T47D (cell line): ENCODE data around the gene ANKRD6.
"Not testable (repeated sequence)": the region's sequence is repeated elsewhere in the genome, so short reads cannot be mapped to it uniquely, and the experiment has no call there.

Experiments
- DNase-seq, 2 experiments: peaks; one replicate each; pipeline versions ENCODE4 v3.0.0 to v3.0.0-alpha.2; 2011 to 2012; ENCODE audit warnings: low read depth in 1 of 2, low spot score in 1 of 2
- JUND ChIP-seq: IDR thresholded peaks from 2 replicates; pipeline ENCODE4 v1.6.1; 2012; ENCODE audit warnings: low read depth
- in situ Hi-C: cut with HindIII; loops from 2 replicates; pipeline ENCODE4 v1.10.0; 2016; ENCODE audit warnings: low sequenced_read_pairs, low pct_unique_long_range_greater_than_20kb

The ANKRD6 gene

GRCh38 chr6:89623749-89624148 lies 190.8 kb downstream of the ANKRD6 start:
- in situ Hi-C loops = no loop called here
- no peak for TF ChIP-seq JUND

GRCh38 chr6:89630488-89630887 lies 197.5 kb downstream of the ANKRD6 start:
- DNase-seq = no peak
- TF ChIP-seq JUND = no peak
- in situ Hi-C loops = no loop called here

More at GRCh38 chr6:89623749-89624148, 190.8 kb downstream of the ANKRD6 start:
- no peak for DNase-seq

DNA sequence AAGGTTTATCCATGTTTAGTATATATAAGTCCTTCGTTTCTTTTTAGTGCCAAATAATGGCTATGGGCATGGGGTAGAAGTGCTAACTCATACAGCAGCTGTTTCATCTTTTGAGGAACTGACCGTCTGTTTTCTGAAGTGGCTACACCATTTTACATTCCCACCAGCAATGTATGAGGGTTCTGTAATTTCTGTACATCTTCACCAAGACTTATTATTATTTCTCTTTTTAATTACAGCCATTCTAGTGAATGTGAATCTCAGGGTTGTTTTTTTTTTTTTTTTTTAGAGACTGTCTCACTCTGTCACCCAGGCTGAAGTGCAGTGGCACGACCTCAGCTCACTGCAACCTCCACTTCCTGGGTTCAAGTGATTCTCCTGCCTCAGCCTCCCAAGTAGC lies 203.5 kb downstream of the ANKRD6 start:
- in situ Hi-C loops, DNase-seq: not testable (repeated sequence)

DNA sequence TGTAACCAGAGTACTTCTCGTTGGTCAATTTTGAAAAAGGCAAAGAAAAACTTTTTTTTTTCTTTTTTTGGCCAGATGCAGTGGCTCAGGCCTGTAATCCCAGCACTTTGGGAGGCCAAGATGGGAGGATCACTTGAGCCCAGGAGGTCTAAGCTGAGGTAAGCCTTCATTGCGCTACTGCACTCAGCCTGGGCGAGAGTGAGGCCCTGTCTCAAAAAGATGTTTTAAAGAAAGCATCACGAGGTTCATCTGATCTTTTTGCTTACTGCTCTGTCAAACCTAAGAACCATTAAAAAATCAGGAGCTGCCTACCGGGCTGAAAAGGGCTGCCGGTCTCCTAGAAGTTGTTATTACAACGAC lies 205.0 kb downstream of the ANKRD6 start:
- in situ Hi-C loops = no loop called here
- no peak for TF ChIP-seq JUND
- DNase-seq = no peak

DNA sequence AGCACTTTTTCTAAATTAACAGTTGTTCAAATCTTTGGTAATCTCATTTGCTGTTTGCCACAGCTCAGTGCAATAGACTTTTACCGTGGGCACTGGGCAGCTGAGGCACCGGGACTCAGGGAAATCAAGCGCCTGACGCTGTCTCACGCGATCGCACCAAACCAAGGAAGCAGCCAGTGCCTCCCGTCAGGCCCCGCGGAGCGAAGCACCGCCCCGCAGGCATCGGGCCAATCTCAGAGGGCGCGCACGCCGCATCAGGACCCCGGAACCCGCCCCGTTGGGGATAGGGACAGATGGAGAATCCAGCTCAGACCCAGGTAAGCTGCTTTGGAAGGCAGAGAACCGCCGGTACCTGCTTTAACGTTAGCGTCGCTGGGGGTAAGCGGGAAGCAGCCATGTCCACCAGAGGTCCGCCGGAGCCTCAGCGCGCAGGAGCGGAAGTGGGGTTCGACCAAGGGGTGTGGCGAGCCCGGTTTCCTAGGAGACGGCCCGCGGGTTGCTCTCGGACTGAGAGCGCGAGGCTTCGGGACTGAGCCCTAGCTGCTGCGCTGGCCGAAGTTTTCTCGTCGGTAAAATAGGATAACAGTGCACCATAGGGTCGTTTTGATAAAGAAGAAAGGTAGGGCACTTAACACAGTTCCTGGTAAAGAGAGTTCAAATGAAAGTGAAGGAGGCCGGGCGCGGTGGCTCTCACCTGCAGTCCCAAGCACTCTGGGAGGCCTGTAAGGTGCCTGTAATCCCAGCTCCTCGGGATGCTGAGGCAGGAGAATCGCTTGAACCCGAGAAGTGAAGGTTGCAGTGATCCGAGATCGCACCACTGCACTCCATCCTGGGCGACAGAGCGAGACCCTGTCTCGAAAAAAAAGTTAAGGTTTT lies 205.6 kb downstream of the ANKRD6 start, which contains the start of gene LYRM2:
Gene LYRM2, minus strand, starts transcription at position 428 of the 876 bp plus-strand sequence. Its CDS starts 31 bp downstream, at position 397.
- in situ Hi-C loops = no loop called here
- peak; percentile 63 to 92 for DNase-seq
- no peak for TF ChIP-seq JUND

DNA sequence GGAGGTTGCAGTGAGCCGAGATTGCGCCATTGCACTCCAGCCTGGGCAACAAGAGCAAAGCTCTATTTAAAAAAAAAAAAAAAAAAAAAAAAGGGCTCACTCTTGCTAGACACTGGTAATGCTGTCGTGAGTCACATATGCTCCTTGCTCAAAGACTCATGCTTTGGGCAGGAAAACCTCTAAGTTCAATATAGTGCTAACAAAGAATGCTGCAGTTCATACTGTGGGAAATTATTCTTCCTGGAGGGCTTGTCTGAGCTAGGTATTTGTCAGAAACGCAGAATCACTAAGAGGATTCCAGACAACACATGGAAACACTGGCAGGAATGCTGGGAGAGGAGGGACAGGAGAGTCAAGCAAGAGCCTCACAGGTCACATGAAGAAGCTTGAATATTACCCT lies 207.9 kb downstream of the ANKRD6 start:
- in situ Hi-C loops = no loop called here
- TF ChIP-seq JUND = no peak
- no peak for DNase-seq

GRCh38 chr6:89641581-89641980 lies 208.6 kb downstream of the ANKRD6 start:
- in situ Hi-C loops, DNase-seq: not testable (repeated sequence)

- no peak for TF ChIP-seq JUND
- in situ Hi-C loops = no loop called here
- no peak for DNase-seq
These were observed 210.0 kb downstream of the ANKRD6 start for GRCh38 chr6:89642956-89643355.

GRCh38 chr6:89643406-89643805 lies 210.5 kb downstream of the ANKRD6 start:
- no peak for DNase-seq
- in situ Hi-C loops = no loop called here
- TF ChIP-seq JUND = no peak

GRCh38 chr6:89644864-89645263 lies 211.9 kb downstream of the ANKRD6 start:
- in situ Hi-C loops = no loop called here
- TF ChIP-seq JUND = no peak
- peak; percentile 7 to 54 for DNase-seq

DNA sequence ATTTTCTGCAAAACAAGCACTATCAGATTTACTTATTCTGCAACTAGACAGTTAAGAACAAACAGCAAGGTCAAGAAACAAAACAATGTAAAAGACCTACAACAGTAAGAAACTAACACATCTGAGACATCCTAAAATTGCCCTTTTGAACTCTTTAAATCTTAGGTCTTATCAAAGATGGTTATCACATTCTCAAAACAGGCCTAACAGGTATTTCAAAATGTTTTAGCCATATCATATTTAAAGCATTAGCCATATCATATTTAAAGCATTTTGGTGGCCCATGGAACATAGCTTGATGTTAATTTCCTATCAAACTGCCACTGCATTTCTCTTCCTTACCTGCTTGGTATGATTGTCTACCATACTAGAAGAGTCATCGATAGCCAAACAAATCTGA lies 216.7 kb downstream of the ANKRD6 start:
- no peak for DNase-seq
- no peak for TF ChIP-seq JUND
- in situ Hi-C loops = no loop called here

- in situ Hi-C loops = no loop called here
- DNase-seq = no peak
- TF ChIP-seq JUND = no peak
These were observed 217.6 kb downstream of the ANKRD6 start for GRCh38 chr6:89650579-89650978.

- in situ Hi-C loops = no loop called here
- no peak for DNase-seq
- TF ChIP-seq JUND = no peak
These were observed 222.2 kb downstream of the ANKRD6 start for GRCh38 chr6:89655122-89655521.

DNA sequence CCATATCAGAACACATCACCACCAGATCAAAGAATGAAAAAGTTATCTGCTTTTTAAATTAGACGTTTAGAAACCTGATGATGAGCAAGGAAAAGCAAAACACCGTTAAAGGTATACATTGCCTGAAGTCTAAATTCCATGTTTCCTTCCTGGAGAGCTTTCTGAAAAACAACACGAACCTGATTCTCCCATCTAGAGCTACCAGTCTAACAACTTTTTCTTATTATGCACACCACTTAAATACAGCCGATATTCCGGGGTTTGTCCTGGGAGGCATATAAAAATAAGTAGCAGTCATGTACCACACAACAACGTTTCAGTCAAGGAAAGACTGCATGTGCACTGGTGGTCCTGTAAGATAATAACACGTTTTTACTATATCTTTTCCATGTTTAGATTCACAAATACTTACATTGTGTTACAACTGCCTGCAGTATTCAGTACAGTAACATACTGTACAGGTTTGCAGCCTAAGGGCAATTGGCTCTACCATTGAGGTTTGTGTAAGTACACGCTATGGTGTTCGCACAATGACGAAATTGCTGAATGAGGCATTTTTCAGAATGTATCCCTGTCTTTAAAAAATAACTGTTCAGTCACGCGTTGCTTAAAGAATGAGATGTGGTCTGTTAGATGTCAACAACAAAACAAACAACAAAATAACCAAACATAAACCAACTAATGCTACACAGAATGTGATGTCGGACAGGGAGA lies 224.7 kb downstream of the ANKRD6 start:
- in situ Hi-C loops = no loop called here
- no peak for TF ChIP-seq JUND

More for the DNA sequence above, 224.7 kb downstream of the ANKRD6 start:
- DNase-seq = peak; percentile 11 to 77
